Fibroblast of skin of abdomen (primary cell): Measurements from ENCODE around the gene STAP1. TPM values are rescaled to one million over a fixed set of nuclear protein-coding genes. Genes with fewer than 3 reads are reported as not detected.
"Not testable (repeated sequence)": the region's sequence is repeated elsewhere in the genome, so short reads cannot be mapped to it uniquely, and the experiment has no call there.

ENCODE experiments used
- DNase-seq: peaks from one replicate; pipeline ENCODE4 v3.0.0-alpha.2; 2013
- polyA plus RNA-seq, 2 experiments: library from polyadenylated mRNA; unstranded; fragments of 120-200 nt; gene quantifications; one replicate each; pipeline ENCODE4 v1.2.1, GENCODE V29; 2013; ENCODE audit not compliant: insufficient read length in 2 of 2

Gene STAP1
- polyA plus RNA-seq (2013, experiment 1 of 2; ENCODE audit: insufficient read length) = not detected
- not detected for polyA plus RNA-seq (2013, experiment 2 of 2; ENCODE audit: insufficient read length)

GRCh38 chr4:67558493-67558892 is at the start of gene STAP1:
TSS of gene STAP1 (plus strand) at chr4:67558727. CDS start at chr4:67558810, 83 bp downstream.
- DNase-seq = no peak

DNA sequence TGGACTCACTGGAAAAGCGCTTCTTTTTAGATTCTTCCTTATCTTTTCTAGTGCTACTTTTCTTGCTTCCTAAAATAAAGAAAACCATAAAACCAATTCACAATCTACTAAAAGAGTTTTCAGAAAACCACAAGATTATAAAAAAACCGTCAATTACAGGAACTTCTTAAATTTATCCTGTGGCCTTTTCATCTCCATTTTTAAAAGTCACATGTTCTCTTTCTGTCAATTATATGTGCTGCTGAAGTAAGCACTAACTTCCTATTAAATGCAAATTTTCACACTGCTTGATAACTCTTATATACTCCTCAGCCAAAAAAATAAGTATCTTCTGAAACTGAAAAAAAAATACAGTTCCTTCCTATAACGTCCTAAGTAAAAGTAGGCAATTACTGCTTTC is 46.0 kb upstream of the STAP1 start:
- no peak for DNase-seq

GRCh38 chr4:67520141-67520540 is 38.4 kb upstream of the STAP1 start:
- DNase-seq = no peak

- no peak for DNase-seq
These were observed 37.0 kb upstream of the STAP1 start for GRCh38 chr4:67521506-67521905.

GRCh38 chr4:67522230-67522629 is 36.3 kb upstream of the STAP1 start:
- no peak for DNase-seq

- no peak for DNase-seq
These were observed 35.5 kb upstream of the STAP1 start for GRCh38 chr4:67522851-67523671.

DNA sequence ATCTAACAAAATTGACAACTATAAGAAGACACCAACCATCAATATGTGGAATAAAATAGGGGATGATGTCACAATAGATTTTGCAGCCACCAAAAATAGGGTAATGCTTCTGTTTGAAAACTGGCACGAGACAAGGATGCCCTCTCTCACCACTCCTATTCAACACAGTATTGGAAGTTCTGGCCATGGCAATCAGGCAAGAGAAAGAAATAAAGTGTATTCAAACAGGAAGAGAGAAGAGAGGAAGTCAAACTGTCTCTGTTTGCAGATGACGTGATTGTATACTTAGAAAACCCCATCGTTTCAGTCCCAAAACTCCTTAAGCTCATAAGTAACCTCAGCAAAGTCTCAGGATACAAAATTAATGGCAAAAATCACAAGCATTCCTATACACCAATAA is 34.4 kb upstream of the STAP1 start:
- not testable (repeated sequence) for DNase-seq

GRCh38 chr4:67531379-67531962 is 27.1 kb upstream of the STAP1 start:
- no peak for DNase-seq

DNA sequence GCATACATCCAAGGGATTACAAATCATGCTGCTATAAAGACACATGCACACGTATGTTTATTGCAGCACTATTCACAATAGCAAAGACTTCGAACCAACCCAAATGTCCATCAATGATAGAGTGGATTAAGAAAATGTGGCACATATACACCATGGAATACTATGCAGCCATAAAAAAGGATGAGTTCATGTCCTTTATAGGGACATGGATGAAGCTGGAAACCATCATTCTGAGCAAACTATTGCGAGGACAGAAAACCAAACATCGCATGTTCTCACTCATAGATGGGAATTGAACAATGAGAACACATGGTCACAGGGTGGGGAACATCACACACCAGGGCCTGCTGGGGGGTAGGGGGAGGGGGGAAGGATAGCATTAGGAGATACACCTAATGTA is 26.1 kb upstream of the STAP1 start:
- not testable (repeated sequence) for DNase-seq

DNA sequence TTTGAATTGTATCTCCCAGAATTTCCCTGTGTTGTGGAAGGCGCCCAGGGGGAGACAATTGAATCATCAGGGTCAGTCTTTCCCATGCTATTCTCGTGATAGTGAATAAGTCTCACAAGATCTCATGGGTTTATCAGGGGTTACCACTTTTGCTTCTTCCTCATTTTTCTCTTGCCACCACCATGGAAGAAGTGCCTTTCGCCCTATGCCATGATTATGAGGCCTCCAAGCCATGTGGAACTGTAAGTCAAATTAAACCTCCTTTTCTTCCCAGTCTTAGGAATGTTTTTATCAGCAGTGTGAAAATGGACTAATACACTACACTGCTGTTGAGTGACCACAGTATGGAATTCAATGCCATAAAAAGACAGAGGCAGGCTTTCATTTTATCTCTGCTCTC is 25.4 kb upstream of the STAP1 start:
- DNase-seq = no peak

GRCh38 chr4:67535280-67535840 is 23.2 kb upstream of the STAP1 start:
- DNase-seq = no peak

DNA sequence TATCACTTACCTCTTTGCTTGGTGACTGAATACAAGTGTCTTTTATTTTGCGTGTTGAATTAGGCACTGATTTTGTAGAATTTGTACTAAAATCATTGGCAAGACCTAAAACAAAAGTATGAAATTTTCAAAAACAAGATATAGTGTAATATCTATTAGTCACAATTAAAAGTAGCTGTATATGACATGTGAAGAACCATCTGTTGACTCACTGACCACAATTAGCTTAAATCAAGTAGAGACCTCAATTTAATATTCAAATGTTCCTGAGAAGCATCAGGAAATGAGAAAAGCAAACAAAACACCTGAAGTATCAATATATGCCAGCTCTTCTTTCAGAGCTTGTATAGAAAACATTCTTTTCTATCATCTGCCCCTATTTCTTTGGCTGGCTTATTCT is 18.7 kb upstream of the STAP1 start:
- DNase-seq = no peak

GRCh38 chr4:67542076-67542475 is 16.5 kb upstream of the STAP1 start:
- DNase-seq = no peak

GRCh38 chr4:67545199-67546003 is 13.1 kb upstream of the STAP1 start, which contains the start of gene CENPC:
TSS of gene CENPC (minus strand) at chr4:67545503. CDS start at chr4:67545355, 148 bp downstream.
- peak; percentile 98 for DNase-seq

DNA sequence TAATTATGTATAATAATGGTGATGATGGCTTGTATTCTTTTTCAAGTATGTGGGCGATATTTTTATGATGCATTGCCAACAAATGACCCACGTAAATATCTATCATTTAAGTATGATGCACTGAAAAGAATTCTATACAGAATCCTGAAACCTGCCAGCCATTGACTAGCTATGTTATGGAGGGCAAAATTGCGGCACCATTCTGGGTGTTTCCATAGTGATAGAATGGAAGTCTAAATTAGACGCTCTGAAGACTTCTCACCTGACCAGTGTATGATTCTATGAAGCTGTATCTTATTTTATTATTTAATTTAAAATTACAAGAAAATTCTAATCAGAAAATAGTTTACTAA is 12.5 kb upstream of the STAP1 start:
- no peak for DNase-seq

GRCh38 chr4:67546971-67547370 is 11.6 kb upstream of the STAP1 start:
- no peak for DNase-seq

DNA sequence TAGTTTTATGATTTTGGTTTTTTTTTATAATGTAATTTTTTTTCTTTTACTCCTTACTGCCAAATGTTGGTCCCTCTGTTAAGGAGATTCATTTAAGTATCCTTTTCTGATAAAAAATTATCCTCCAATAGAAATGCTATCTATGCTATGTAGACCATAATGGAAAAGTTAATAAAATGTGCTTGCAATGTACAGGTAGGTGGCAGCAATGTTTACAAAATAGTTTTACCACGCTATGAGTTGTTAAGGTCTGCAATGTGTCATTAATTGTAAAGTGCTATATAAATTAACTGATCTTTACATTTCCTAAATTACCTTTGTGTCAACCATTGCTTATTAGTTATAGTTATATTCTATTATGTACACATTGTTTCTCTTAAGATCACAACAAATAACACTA is 9.4 kb upstream of the STAP1 start:
- no peak for DNase-seq

GRCh38 chr4:67550451-67550850 is 8.1 kb upstream of the STAP1 start:
- no peak for DNase-seq

GRCh38 chr4:67550857-67551256 is 7.7 kb upstream of the STAP1 start:
- DNase-seq = no peak

GRCh38 chr4:67552146-67552792 is 6.3 kb upstream of the STAP1 start:
- DNase-seq = not testable (repeated sequence)

DNA sequence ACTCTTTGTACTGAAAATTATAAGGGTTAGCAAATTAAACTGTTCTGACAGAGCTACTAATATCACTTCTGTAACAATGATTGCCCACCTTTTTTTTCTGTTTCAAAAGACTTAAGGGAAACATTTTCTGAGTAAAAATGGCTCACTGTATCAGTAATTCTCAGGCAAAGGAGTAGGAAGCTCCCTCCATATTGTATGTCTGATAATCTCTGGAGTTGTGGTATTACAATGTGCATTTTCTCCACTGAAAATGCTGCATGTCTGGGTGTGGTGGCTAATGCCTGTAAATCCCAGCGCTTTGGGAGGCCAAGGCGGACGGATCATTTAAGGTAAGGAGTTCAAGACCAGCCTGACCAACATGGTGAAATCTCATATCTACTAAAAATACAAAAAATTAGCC is 4.4 kb upstream of the STAP1 start:
- no peak for DNase-seq

- DNase-seq = no peak
These were observed 3.1 kb upstream of the STAP1 start for GRCh38 chr4:67555447-67555846.
